ENCODE results near the gene SUSD3.

Gene SUSD3

DNA sequence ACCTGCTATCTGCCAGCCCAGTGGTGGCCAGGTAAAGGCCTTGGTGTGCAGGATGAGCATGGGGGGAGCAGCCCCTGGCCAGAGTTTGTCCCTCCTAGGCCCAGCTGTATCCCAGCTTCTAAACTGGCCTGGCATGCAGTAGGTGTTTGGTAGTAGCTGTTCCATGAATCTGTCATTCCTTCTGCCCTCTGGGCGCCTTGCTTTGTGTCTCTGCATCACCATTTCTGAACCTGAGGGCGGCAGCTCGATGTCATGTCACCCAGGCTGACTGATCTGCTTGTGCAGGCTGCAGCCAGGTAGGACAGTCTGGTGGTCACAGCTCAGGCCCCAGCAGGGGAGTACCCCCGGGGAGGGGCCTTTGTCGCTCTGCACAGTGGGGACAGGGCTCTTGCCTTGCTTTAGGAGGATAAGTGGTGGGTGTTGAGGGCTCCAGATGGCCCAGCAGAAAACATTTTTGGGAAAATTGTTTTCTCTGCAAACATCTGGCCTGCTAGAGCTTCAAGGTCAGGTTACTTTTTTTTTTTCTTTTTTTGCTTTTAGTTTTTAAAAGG, 4.6 kb upstream of the SUSD3 start:
- DNase-seq, result no peak

DNA sequence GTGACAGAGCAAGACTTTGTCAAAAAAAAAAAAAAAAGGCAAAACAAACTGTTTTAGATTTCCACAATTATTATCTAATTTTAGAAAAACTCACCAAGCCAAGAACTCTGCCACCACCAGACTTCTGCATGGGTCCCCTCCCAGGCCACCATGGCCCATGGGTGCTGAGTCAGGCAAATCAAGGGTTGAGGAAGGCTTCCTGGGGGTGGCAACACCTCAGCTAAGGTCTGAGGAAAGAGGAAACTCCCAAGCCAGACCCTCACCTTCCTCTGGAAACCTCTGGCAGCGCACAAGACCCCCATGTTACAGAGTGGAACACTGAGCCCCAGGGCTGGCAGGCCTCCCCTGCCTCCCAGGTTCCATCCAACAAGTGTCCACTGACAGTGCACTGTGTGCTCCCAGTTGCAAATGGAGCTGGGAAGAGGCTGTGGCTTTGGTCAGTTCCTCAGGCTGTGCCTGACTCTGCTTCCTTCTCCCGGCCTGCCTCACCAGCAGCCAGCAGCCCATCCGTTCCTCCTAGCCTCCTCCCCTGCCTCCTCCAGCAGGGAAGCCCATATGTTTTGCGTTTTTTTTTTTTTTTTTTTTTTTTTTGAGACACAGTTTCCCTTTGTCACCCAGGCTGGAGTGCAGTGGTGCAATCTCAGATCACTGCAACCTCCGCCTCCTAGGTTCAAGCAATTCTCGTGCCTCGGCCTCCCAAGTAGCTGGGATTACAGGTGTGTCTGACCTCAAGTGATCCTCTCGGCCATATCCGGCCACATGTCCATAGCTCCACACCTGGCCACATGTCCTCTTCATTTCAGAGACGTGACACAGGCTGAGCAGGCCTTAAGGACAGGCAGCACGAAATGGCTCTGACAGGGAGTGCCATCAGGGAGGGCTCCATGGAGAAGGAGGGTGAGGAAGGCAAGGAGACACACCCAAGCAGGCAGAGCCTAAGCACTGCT, 3.5 kb upstream of the SUSD3 start:
- DNase-seq, result no peak

DNA sequence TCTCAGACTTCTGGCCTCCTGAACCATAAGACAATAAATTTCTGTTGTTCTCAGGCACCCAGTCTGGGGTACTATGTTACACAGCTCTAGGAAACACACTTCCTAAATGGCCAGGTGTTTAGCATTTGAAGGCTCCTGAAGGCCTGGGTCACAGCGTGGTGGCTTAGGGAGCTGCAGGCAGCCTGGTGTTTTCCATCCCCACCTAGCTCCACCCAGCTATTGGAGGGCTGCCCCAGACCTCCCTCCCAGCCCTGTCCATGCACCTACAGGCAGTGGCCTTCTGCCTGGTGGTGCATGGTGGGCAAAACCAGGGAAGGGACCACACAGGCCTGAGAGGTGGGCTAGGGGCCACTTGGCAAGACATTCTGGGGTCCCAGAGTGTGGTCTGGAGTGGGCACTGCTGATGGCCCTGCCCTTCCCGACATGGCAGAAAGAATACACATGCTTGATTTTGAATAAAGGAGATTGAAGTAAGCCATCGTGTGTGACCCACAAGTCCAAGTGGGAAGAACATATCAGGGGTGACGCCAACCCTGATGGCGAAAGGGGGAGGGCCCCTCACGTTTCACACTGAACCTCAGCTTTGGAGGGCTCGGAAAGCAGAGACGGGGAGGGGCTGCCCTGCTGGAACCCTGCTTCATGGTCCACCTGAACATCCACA, 1.3 kb upstream of the SUSD3 start:
- no peak for DNase-seq

DNA sequence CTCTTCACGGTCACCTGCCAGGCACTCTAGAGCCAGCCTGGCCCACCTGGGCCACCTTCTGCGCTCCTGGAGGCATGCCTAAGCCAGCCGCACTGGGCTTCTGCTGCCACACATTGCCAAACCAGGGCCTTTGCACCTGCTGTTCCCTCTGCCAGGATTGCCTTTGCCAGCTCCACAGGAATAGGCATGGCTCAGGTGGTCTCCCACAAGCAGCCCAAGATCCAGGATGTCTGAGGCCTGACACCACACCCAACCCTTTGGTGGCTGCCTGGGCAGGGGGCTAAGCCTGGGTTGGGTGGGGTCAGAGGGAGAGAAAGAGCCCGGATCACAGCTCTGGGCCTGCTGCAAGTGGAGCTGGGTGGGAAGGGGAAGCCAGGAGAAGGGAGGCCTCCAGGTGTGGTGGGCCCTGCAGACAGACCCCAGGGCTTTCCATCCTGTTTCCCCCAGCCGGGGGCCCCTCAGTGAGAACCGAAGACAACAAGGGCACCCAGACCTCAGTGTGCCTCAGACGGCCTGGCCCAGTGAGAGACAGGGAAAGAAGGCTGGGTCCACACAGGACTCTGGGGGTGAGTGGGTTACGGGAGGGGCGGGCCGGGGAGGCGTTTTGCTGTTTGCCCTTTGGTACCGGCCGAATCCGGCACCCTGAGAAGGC, 672 bp upstream of the SUSD3 start:
- DNase-seq, result no peak

DNA sequence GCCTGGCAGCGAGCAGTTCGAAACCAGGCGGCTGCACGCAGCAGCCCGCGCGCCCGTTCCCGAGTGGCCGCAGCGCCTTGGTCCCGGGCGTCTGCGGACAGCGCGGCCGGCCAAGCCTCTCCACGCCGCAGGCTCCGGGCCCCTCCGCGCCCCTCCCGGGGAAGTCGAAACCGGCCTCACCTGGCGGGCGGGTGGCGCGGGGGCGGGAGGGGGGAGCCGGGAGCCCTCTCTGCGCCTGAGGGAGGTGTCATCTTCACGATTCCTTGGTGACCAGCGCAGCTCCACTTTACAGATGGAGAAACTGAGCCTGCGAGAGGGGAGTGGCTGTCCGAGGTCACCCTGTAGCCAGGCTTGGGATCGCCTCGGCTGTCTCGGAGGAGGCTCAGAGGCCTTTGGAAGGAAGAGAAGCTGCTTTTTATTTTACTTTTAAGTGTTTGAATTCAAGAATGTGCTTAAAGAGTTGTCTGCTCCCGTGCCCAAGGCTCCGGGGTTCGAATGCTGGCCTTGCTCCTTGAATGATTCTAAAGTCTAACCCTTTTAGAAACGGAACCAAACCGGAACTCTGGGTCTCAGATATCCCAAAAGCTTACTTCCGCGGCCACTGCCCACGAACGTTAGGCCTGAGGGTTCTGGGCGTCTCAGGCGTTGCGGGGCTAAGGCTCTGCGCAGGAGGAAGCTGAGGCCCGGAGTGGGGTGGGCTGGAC, 662 bp downstream of the SUSD3 start:
- no peak for DNase-seq

DNA sequence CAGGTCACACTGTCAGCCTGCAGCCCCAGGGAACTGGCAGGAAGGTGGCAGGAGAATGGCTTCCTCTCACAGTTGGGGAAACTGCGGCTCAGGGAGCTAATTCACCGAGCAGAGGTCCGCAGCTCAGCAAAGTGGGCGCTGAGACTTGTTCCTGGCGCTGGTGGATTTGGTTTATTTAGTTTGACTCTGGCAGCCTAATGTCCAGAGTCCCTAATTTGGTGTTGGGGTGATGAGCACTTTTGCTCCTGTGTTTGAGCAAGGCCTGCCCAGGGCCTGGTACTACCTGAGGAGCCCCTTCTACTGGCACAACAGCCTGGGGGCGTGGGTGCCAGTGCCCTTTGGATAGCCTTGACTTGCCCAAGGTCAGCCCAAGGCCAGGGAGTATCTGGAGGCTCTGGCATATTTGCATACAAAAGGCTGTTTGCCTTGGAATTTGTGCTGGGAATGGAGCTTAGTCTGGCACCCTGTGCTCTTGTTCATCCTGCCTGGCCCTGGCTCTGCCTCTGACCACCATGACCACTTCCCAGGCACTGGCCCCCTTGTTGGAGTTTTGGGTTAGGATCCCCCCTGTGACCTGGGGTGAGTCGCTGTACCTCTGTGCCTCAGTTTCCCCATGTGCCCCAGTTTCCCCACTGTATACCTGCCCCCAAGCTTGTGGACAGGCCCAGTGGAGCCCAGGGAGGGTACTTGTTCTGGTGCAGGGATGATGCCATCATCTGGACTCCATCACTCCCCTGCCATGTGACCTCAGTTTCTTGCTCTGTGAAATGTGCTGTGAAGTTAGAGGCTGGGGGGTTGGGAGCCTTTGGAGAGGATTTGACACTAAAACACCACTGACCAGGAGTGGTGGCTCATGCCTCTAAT, 1.4 kb downstream of the SUSD3 start:
- no peak for DNase-seq

DNA sequence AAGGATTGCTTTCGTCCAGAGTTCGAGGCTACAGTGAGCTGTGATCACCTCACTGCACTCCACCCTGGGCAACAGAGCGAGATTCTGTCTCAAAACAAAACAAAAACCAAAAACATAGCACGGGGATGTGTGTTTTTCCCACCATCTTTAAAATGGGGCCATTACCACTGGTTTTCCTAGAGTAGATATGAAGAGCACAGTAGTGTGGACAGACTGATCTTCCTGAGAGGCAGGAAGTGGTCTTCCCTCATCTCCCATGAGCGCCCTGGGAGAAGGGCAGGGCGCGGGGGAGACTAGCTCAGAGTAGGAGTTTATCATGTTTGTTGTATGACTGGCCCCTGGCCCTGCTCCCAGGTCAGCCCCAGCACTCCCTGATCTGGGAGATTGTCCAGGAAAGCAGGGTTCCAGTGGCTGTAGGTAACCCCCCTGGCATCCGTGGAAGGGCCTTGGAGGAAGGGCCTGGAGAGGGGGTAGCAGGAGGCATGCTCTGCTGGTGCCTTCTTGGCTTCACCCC, 2.3 kb downstream of the SUSD3 start:
- no peak for DNase-seq

DNA sequence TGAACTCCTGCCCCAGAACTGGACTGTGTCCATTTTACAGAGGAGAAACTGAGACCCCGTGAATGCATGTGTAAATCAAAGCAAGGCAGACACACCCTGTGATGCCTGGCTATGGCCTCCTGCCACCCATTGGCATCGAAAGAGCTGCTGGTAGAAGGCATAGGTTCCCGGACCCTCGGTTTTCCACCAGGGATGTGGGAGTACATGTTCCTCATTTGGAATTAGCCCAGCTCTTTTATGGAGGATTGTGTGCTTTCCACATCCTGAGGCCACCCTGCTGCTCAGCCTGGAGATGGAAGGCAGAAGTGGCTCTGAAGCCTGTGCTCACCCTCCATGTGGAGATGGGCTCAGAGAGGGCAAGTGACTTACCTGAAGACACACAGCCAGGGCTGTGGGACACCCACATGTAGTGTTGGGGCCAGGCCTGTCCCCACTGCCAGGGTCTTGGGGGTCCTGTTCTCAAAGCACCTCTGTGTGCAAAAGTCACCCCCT, 2.8 kb downstream of the SUSD3 start:
- no peak for DNase-seq

DNA sequence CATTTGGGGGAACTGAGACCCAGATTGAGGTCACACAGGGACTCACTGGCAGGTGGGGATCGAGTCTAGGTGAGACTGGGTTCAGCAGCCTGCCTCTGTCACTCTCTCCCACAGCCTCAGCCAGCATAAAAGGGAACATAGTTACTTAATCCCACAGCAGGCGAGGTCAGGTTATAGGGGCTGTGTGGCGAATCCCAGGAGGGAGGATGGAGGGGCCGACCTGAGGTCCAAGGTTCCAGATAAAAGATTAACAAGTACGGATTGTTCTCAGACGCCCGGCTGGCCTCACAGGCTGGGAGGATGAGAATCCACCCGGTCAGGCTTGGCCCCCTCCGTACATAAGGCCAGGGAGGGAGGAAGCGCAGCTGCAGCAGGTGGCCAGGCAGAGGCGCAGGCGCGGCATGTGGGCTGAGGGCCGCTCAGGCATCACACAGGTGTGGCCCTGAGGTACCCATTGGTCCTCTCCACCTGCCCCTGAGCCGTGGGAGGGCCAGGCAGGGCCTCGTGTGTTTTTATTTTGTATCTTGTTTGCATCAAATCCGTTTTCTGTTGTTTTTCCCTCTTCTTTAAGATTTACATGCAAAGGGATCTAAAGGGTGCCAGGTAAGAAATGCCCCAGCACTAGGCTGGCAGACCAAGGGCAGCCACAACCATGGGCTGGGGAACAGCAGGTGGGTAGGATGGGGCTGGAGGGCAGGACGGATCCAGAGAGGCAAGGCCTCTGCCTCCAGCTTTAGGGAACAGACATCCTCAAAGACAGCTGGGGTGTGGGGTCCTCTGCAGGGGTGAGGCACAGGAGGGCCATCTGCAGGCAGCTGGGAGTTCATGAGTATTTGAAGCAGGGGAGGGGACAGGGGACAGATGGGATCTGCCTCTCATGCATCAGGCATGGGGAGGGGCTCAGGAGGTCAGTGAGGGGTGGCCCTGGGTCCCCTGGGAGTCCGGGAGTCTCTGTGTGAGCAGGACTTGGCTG, 3.6 kb downstream of the SUSD3 start:
- DNase-seq, result no peak

DNA sequence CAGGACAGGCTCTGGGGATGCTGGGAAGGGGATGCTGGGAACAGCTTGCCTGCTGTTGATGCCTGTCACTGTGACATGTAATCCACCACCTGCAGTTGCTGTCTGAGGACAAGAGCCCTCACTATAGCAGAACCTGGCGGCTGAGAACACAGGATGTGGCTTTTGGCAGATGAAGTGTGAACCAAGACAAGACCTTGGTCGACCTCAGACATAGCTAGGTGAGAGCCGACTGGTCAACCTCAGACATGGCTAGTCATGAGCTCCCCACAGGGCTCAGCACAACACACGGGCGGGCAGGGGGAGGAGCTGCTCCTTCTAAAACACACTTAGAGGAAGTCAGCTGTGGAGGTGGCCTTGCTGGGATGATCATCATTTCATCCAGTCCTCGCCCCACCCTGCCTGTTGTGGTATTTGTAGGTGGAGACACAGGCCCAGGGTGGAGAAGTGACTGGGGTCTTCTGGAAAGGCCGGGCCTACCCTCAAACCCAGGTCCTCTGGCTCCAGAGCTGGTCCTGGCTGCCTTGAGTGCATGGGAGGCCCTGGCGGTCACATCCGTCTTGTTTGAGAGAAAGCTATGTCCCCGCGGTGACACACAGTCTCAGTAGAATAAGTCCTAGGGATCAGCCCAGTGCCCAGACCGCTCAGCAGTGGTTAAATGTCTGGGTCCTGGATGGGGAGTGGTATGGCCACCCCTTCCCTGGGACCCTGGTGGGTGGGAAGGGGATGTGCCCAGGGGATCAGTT, 6.1 kb downstream of the SUSD3 start:
- no peak for DNase-seq

DNA sequence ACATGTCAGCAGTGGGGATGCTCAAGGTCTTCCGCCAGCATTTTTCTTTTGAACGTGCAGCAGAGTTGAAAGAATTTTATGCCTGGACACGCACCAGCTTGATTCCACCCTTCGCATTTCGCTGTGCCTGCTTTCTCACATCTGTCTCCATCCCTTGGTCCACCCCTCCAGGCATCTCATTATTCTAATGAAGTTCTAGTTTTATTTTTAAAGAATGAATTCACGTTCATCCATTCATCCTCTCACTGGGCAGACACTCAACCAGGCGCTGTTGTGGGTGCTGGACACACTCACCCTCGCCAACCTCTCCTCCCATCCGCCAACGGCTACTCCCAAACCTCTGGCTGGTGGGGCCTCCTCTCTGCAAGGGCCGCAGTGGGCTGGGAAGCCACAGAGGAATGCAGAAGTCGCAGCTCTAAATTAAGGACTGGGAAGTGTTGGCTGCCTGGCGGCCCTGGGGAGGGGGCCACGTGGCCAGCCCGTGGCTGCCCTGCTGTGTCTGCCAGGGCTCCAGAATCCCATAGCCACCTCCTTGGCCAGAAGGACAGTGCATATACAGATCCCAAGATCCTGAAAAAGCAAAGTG, 6.7 kb downstream of the SUSD3 start:
- no peak for DNase-seq

DNA sequence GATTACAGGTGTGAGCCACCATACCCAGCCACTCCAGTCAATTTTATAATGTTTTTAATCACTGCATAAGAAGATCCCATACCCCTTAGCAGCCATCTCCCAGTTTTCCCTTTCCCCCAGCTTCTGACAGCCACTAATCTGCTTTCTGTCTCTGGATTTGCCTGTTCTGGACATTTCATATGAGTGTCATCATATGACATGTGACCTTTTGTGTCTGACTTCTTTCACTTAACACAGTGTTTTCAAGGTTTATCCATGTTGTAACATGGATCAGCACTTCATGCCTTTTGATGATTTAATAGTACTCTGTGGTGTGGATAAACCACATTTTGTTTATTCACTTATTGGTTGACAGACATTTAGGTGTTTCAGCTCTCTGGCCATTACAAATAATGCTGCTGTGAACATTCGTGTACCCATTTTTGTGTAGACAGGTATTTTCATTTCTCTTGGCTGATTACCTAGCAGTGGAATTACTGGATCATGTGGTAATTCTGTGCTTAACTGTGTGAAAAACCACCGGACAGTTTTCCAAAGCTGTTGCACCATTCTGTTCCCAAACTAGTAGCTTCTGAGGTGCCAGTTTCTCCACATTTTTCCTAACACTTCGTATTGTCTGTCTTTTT, 8.6 kb downstream of the SUSD3 start:
- DNase-seq, result no peak

DNA sequence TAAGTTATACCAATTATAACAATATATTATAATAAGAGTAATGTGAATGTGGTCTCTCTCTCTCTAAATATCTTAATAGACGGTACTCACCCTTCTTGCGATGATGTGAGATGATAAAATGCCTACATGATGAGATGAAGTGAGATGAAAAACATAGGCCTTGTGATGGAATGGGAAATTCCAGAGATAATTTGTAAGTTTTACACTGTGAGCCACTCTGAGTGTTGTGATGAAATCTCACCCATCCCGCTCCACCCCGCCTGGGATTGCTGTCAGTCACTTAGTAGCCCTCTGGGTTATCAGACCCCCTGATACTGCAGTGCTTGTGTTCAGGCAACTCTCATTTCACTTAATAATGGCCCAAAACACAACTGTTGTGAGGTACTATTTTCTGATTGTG, 10.5 kb downstream of the SUSD3 start:
- no peak for DNase-seq

DNA sequence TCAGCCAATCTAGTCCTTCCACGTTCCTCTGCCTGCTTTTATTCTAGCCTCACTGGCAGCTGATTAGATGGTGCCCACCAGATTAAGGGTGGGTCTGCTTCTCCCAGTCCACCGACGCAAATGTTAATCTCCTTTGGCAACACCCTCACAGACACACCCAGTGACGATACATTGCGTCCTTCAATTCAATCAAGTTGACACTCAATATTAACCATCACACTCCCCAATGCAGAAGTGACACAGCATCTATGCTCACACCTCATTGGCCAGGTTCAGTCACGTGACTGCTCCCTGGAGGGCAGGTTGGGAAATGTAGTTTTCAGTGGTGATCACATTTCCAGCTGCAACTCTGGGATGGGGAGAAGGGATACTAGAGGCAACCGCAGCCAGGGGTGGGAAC, 13.0 kb downstream of the SUSD3 start:
- no peak for DNase-seq

DNA sequence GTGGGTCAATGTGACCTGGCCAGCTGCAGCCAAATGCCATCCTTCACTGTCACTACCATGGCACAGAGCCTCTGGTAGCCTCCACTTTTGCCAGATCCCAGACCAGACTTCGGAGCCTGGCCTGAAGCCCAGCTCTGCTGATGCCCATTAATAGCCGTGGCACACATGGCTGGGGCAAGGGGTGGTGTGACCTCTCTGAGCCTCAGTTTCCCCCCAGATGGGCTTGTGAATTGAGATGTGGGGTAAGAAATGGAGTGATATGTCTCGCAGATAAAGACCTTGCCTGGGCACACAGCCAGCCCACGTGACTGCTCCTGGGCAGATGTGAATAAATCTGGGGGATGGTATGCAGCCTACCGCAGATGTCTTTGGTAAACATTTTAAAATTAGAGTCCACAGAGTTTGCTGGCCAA, 13.9 kb downstream of the SUSD3 start:
- no peak for DNase-seq

DNA sequence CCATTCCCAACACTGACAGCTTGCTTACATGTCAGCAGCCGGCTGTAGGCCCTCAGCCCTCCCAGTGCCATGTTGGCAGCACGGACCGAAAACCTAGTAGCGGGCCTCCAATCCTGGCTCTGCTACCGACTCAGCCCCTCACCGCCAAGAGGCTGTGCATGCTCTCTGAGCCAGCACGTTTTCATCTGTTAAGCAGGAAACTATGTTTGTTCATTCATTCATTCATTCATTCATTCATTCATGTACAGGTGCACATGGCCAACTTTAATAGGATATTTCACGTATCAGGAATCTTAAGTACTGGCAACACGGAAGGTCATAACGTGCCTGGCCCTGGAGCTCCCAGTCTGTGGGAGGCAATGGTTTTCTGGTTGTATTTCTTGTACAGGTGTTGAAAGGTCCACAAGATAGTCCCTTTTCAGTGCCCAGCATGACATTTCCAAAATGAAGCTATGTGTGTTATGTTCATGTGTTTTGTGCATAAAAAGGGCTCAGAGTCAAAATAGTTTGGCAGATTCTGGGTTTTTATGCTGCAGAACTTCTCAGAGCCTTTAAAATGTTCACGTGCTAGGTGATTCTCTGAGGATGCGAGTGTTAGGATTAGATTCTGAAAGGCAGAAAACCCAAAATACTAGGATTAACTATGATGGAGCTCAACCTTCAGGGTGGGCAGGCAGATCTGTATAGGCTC, 17.7 kb downstream of the SUSD3 start:
- no peak for DNase-seq

DNA sequence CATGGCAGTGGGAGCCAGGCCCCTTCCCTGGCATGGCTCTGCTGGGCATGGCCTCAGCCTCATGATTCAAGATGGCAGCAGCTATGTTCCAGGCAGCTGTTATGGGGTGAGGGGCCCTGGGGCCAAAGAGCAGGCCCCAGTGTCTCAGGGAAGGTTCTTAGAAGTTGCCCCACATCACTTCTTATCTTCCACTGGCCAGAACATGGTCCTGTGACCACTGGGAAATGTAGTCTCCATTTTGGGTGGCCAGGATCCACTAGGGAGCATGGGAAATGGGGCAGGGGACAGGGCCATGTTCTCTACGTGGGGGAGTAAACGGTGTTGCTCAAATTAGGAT, 18.3 kb downstream of the SUSD3 start:
- DNase-seq, result no peak

DNA sequence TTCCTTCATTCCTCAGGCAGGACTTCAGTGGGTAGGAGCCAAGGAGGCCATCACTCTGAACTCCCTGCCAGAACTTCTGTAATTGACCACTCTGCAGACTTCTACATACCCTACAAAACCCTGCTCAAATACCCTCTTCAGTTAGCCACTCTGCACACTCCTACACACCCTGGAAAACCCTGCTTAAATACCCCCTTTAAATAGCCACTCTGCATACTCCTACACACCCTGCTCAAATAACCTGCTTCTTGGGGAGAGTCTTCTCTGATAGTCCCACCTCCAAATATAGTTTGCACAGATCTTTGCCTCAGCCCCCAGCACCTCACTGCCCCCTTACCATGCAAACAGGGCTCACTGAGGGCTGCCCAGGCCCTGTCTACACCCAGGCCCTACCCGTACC, 18.9 kb downstream of the SUSD3 start:
- no peak for DNase-seq

All from cerebellar nuclear complex (tissue), 1 donor.